Measurements from ENCODE around the gene VSTM2B.

Gene VSTM2B

DNA sequence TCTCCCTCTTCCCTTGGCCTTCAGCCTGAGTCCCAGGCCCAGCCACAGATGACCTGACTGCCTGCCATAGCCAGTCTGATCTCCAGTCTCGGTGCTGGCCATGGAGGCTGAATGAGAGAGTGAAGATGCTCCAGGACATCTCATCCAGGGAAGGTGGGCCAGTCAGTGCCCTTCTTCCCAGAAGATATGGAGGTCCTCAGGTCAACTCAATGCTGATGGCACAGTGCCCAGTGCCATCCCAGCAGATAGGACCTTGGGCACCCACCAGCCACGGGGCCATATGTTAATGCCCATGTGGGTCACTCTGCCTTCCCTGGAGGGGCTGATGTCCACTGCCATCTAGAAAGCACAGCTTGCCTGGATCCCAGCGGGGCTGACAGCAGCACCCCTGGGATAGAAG lies 7.2 kb downstream of the VSTM2B start:
- Mint-ChIP-seq H3K27me3 (ENCODE audit: low read depth, poor library complexity) (peaks cover 77% of the 10 kb centered on the region), H3K9me3 (peaks cover 4% of the 10 kb centered on the region), H3K36me3 (ENCODE audit: low read depth) (peaks cover 31% of the 10 kb centered on the region), H3K4me1 (peaks cover 27% of the 10 kb centered on the region), H3K27ac (no peak overlapping the region), H3K4me3 (no peak overlapping the region)
- no peak for DNase-seq
- TF ChIP-seq, protein P1, sequence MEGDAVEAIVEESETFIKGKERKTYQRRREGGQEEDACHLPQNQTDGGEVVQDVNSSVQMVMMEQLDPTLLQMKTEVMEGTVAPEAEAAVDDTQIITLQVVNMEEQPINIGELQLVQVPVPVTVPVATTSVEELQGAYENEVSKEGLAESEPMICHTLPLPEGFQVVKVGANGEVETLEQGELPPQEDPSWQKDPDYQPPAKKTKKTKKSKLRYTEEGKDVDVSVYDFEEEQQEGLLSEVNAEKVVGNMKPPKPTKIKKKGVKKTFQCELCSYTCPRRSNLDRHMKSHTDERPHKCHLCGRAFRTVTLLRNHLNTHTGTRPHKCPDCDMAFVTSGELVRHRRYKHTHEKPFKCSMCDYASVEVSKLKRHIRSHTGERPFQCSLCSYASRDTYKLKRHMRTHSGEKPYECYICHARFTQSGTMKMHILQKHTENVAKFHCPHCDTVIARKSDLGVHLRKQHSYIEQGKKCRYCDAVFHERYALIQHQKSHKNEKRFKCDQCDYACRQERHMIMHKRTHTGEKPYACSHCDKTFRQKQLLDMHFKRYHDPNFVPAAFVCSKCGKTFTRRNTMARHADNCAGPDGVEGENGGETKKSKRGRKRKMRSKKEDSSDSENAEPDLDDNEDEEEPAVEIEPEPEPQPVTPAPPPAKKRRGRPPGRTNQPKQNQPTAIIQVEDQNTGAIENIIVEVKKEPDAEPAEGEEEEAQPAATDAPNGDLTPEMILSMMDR (IDR thresholded peaks at IDR 0.05): no peak

DNA sequence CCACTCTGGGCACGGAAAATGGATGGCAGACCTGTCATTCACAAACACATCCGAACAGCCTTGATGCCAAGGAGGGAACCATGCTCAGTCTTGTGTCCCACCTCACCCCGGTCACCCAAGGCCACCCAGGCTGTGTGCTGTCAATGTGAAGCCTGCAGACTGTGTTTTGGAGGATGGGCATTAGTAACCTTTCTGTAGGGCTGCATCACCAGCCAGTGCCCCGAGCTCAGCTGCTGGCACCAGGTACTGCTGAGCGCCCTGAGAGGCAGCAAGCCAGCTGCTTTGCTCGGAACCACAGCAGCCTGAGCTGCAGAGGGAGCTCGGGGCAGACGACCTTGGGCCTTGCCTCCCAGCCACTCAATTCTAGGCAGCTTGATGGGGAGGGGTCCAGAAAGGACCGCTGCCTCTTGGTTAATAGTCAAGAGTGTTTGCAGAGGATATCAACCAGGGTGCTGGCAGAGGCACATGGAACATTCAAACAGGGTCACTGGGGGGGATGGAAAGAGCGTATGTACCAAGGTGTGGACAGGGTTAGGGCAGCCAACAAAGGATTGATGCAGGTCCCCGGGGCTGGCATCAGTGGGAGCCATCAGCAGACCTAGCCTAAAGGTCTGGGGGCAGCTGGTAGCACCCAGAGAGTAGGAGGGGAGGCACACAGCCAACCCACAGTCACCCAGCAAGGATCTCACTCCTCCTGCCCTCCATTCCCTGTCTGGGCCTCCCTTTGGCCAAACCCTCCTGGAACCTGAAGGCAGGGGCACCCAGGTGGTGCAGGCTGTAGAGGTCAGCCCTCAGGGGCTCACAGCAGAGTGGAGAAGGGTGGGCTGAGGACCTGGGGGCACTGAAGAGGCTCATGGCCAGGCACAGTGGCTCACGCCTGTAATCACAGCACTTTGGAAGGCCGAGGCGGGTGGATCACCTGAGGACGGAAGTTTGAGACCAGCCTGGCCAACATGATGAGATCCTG lies 8.1 kb downstream of the VSTM2B start:
- no peak overlapping the region for H3K4me3 Mint-ChIP-seq
- no peak overlapping the region for H3K27ac Mint-ChIP-seq
- peaks cover 4% of the 10 kb centered on the region for H3K9me3 Mint-ChIP-seq
- TF ChIP-seq, protein P1 (IDR thresholded peaks at IDR 0.05): no peak
- peaks cover 68% of the 10 kb centered on the region for H3K27me3 Mint-ChIP-seq (ENCODE audit: low read depth, poor library complexity)
- peaks cover 40% of the 10 kb centered on the region for H3K36me3 Mint-ChIP-seq (ENCODE audit: low read depth)
- DNase-seq: no peak
- peaks cover 22% of the 10 kb centered on the region for H3K4me1 Mint-ChIP-seq

DNA sequence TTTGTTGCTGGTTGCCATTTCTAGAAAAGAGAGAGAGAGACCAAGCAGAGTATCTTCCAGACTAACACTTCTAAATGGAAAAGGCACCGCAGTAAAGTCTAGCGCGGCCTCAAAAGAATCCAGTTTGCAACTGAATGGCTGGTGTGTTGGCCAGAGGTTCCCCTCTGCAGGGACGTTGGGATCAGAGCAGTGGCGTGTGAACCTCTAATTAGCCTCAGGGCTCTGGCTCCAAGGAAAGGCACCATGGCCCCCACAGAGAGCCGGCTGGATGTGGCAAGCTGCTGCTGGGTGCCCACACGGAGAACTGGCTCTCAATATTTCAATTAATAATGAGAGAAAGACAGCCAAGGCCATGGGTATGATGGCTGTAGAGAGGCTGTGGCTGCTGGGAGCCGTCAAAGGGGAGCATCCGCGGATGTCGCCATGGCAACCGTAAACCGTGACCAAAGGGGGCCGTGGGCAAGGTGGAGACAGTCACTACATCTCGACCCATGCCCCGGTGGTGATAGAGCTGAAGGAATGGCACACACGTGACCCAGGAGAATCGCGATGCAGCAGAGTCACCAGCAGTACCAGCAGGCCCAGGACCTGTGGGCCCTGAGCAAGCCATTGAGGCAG lies 9.5 kb downstream of the VSTM2B start:
- peak; percentile 28 for DNase-seq

DNA sequence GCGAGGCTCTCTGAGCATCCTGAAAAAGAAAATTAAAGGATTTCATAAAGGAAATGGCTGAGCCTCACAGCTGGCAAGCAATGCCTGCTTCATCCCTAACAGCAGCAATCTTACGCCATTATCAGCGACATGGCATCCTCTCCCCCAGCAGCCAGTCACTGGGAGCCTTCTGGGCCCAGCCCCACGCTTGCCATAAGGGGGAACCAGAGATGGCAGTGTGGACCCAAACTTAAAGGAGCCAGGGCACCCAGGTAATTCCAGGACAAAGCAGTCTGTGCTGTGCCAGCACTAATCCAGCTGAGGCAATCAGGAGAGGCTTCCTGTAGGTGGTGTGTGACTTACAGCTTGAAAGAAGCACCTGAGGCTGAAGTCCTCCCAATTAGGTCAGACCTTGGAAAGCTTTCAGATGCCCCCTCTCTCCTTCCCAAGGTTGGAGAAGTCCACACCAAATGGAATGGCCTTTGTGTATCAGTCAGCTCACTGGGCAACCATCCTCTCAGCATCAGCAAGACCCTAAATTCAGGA lies 10.3 kb downstream of the VSTM2B start:
- DNase-seq: no peak
- TF ChIP-seq, protein P1 (IDR thresholded peaks at IDR 0.05): no peak
- Mint-ChIP-seq H3K4me3 (no peak overlapping the region), H3K36me3 (ENCODE audit: low read depth) (peaks cover 37% of the 10 kb centered on the region), H3K27me3 (ENCODE audit: low read depth, poor library complexity) (peaks cover 51% of the 10 kb centered on the region), H3K9me3 (no peaks in the 10 kb centered on the region), H3K4me1 (peaks cover 10% of the 10 kb centered on the region), H3K27ac (no peak overlapping the region)

More for the DNA sequence above, 9.5 kb downstream of the VSTM2B start:
- no peak overlapping the region for H3K27ac Mint-ChIP-seq
- H3K4me3 Mint-ChIP-seq: no peak overlapping the region
- peaks cover 40% of the 10 kb centered on the region for H3K36me3 Mint-ChIP-seq (ENCODE audit: low read depth)
- TF ChIP-seq, protein P1 (IDR thresholded peaks at IDR 0.05): no peak
- H3K9me3 Mint-ChIP-seq: no peaks in the 10 kb centered on the region
- peaks cover 13% of the 10 kb centered on the region for H3K4me1 Mint-ChIP-seq
- peaks cover 58% of the 10 kb centered on the region for H3K27me3 Mint-ChIP-seq (ENCODE audit: low read depth, poor library complexity)

DNA sequence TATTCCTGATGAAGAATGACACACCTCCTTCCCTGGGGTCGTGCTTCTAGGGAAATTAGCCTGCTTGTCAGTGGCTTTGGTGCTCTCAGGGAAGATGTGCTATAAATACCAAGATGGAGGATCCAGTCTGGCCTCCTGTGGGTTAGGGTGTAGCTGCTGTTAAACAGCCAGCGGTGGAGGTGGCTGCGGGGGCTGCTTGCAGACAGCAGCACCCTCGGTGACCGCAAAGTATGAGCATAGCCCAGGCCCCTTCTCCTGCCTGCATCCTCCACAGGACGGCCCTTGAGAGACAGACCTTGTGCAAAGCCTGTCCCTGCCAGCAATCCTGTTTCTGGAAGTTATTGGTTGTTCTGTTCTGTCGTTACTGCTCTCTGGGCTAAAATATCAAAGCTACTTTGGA lies 11.4 kb downstream of the VSTM2B start:
- H3K4me1 Mint-ChIP-seq: peaks cover 10% of the 10 kb centered on the region
- no peaks in the 10 kb centered on the region for H3K9me3 Mint-ChIP-seq
- no peak overlapping the region for H3K27ac Mint-ChIP-seq
- H3K4me3 Mint-ChIP-seq: no peak overlapping the region
- peaks cover 28% of the 10 kb centered on the region for H3K36me3 Mint-ChIP-seq (ENCODE audit: low read depth)
- DNase-seq: no peak
- peaks cover 40% of the 10 kb centered on the region for H3K27me3 Mint-ChIP-seq (ENCODE audit: low read depth, poor library complexity)
- TF ChIP-seq, protein P1 (IDR thresholded peaks at IDR 0.05): no peak
